Measurements from ENCODE around the gene PCLO. TPM values are rescaled to one million over a fixed set of nuclear protein-coding genes. Genes with fewer than 3 reads are reported as not detected.
"Not testable (repeated sequence)": the region's sequence is repeated elsewhere in the genome, so short reads cannot be mapped to it uniquely, and the experiment has no call there.

Gene PCLO
- polyA plus RNA-seq, 1 donor from 2014 or later, result not detected

- H3K4me1 Mint-ChIP-seq, result no peaks in the 10 kb centered on the region
- H3K4me3 Mint-ChIP-seq, result no peak overlapping the region
- H3K9me3 Mint-ChIP-seq, result peaks cover 0 to 4% (median 0%) of the 10 kb centered on the region in 3 donors
- H3K27me3 Mint-ChIP-seq, result no peaks in the 10 kb centered on the region
- no peaks in the 10 kb centered on the region for H3K36me3 Mint-ChIP-seq
- no peak overlapping the region for H3K27ac Mint-ChIP-seq
Measured at GRCh38 chr7:83040484-83040883, 122.2 kb downstream of the PCLO start.

GRCh38 chr7:83038787-83039186, 123.9 kb downstream of the PCLO start:
- Mint-ChIP-seq H3K27ac (no peak overlapping the region), H3K4me1 (no peaks in the 10 kb centered on the region), H3K4me3 (no peak overlapping the region), H3K27me3 (no peaks in the 10 kb centered on the region), H3K9me3 (no peaks in the 10 kb centered on the region), H3K36me3 (no peaks in the 10 kb centered on the region)

- Mint-ChIP-seq H3K36me3 (no peaks in the 10 kb centered on the region), H3K4me1 (no peaks in the 10 kb centered on the region), H3K27me3 (no peaks in the 10 kb centered on the region), H3K4me3 (no peak overlapping the region), H3K9me3 (no peaks in the 10 kb centered on the region), H3K27ac (no peak overlapping the region)
Measured at GRCh38 chr7:83036721-83037380, 125.8 kb downstream of the PCLO start.

- Mint-ChIP-seq H3K4me1 (no peaks in the 10 kb centered on the region), H3K4me3 (no peak overlapping the region), H3K9me3 (no peaks in the 10 kb centered on the region)
Measured at GRCh38 chr7:83036130-83036529, 126.6 kb downstream of the PCLO start.

GRCh38 chr7:83032195-83032594, 130.5 kb downstream of the PCLO start:
- Mint-ChIP-seq H3K27me3 (no peaks in the 10 kb centered on the region), H3K4me3 (no peak overlapping the region), H3K9me3 (peaks cover 0 to 3% (median 0%) of the 10 kb centered on the region in 3 donors), H3K27ac (no peak overlapping the region), H3K4me1 (no peaks in the 10 kb centered on the region), H3K36me3 (no peaks in the 10 kb centered on the region)

More at GRCh38 chr7:83036130-83036529, 126.6 kb downstream of the PCLO start:
- no peak overlapping the region for H3K27ac Mint-ChIP-seq
- H3K36me3 Mint-ChIP-seq, result no peaks in the 10 kb centered on the region
- H3K27me3 Mint-ChIP-seq, result no peaks in the 10 kb centered on the region

- H3K36me3 Mint-ChIP-seq, H3K4me3 Mint-ChIP-seq: not testable (repeated sequence)
Measured at GRCh38 chr7:83023817-83024665, 138.6 kb downstream of the PCLO start.

GRCh38 chr7:83021032-83021431, 141.7 kb downstream of the PCLO start:
- Mint-ChIP-seq H3K9me3 (peaks cover 0 to 9% (median 0%) of the 10 kb centered on the region in 3 donors), H3K4me3 (no peak overlapping the region), H3K4me1 (no peaks in the 10 kb centered on the region), H3K27me3 (no peaks in the 10 kb centered on the region), H3K27ac (no peak overlapping the region), H3K36me3 (peaks cover 2% of the 10 kb centered on the region)

More at GRCh38 chr7:83023817-83024665, 138.6 kb downstream of the PCLO start:
- H3K4me1 Mint-ChIP-seq, H3K27ac Mint-ChIP-seq, H3K27me3 Mint-ChIP-seq, H3K9me3 Mint-ChIP-seq: not testable (repeated sequence)

GRCh38 chr7:83020161-83020560, 142.5 kb downstream of the PCLO start:
- no peaks in the 10 kb centered on the region for H3K27me3 Mint-ChIP-seq
- no peaks in the 10 kb centered on the region for H3K4me1 Mint-ChIP-seq
- H3K9me3 Mint-ChIP-seq, result peaks cover 0 to 9% (median 0%) of the 10 kb centered on the region in 3 donors
- H3K27ac Mint-ChIP-seq, result no peak overlapping the region
- H3K36me3 Mint-ChIP-seq, result peaks cover 2% of the 10 kb centered on the region
- H3K4me3 Mint-ChIP-seq, result no peak overlapping the region

GRCh38 chr7:83015916-83016315, 146.8 kb downstream of the PCLO start:
- peaks cover 0 to 6% (median 2%) of the 10 kb centered on the region in 3 donors for H3K9me3 Mint-ChIP-seq
- H3K36me3 Mint-ChIP-seq, result peaks cover 6% of the 10 kb centered on the region
- no peak overlapping the region for H3K4me3 Mint-ChIP-seq
- H3K4me1 Mint-ChIP-seq, result no peaks in the 10 kb centered on the region
- H3K27me3 Mint-ChIP-seq, result no peaks in the 10 kb centered on the region
- no peak overlapping the region for H3K27ac Mint-ChIP-seq

- Mint-ChIP-seq H3K9me3 (peaks cover 0 to 4% (median 0%) of the 10 kb centered on the region in 3 donors), H3K27ac (no peak overlapping the region), H3K4me3 (no peak overlapping the region), H3K27me3 (no peaks in the 10 kb centered on the region), H3K4me1 (no peaks in the 10 kb centered on the region), H3K36me3 (peaks cover 6% of the 10 kb centered on the region)
Measured at GRCh38 chr7:83014546-83014945, 148.1 kb downstream of the PCLO start.

GRCh38 chr7:83011954-83012353, 150.7 kb downstream of the PCLO start:
- H3K4me1 Mint-ChIP-seq, result no peaks in the 10 kb centered on the region
- peaks cover 6% of the 10 kb centered on the region for H3K36me3 Mint-ChIP-seq
- peaks cover 0 to 4% (median 0%) of the 10 kb centered on the region in 3 donors for H3K9me3 Mint-ChIP-seq
- H3K4me3 Mint-ChIP-seq, result no peak overlapping the region
- H3K27me3 Mint-ChIP-seq, result no peaks in the 10 kb centered on the region
- no peak overlapping the region for H3K27ac Mint-ChIP-seq

GRCh38 chr7:83005410-83005809, 157.3 kb downstream of the PCLO start:
- no peaks in the 10 kb centered on the region for H3K27me3 Mint-ChIP-seq
- H3K9me3 Mint-ChIP-seq, result peaks cover 0 to 5% (median 2%) of the 10 kb centered on the region in 3 donors
- no peak overlapping the region for H3K4me3 Mint-ChIP-seq
- no peak overlapping the region for H3K27ac Mint-ChIP-seq
- H3K4me1 Mint-ChIP-seq, result no peaks in the 10 kb centered on the region
- peaks cover 1% of the 10 kb centered on the region for H3K36me3 Mint-ChIP-seq

- peaks cover 0 to 5% (median 0%) of the 10 kb centered on the region in 3 donors for H3K9me3 Mint-ChIP-seq
- H3K4me3 Mint-ChIP-seq, result no peak overlapping the region
- no peaks in the 10 kb centered on the region for H3K4me1 Mint-ChIP-seq
- H3K27ac Mint-ChIP-seq, result no peak overlapping the region
- H3K27me3 Mint-ChIP-seq, result no peaks in the 10 kb centered on the region
- peaks cover 1% of the 10 kb centered on the region for H3K36me3 Mint-ChIP-seq
Measured at GRCh38 chr7:83001362-83002040, 161.2 kb downstream of the PCLO start.

GRCh38 chr7:82998436-82998835, 164.2 kb downstream of the PCLO start:
- no peaks in the 10 kb centered on the region for H3K9me3 Mint-ChIP-seq

GRCh38 chr7:82985144-82985802, 177.4 kb downstream of the PCLO start:
- Mint-ChIP-seq H3K4me3 (no peak overlapping the region), H3K9me3 (peaks cover 0 to 3% (median 2%) of the 10 kb centered on the region in 3 donors), H3K4me1 (no peaks in the 10 kb centered on the region), H3K27ac (no peak overlapping the region), H3K36me3 (no peaks in the 10 kb centered on the region), H3K27me3 (no peaks in the 10 kb centered on the region)

More at GRCh38 chr7:82998436-82998835, 164.2 kb downstream of the PCLO start:
- H3K27ac Mint-ChIP-seq, result no peak overlapping the region
- no peaks in the 10 kb centered on the region for H3K36me3 Mint-ChIP-seq
- no peak overlapping the region for H3K4me3 Mint-ChIP-seq
- H3K4me1 Mint-ChIP-seq, result no peaks in the 10 kb centered on the region
- H3K27me3 Mint-ChIP-seq, result no peaks in the 10 kb centered on the region
